AG04450 (cell line): Measurements from ENCODE around the gene MOV10L1. TPM values are rescaled to one million over a fixed set of nuclear protein-coding genes. Genes with fewer than 3 reads are reported as not detected.
A peak's percentile ranks its signal among the peaks of the same experiment; 100 is the strongest.
"Not testable (repeated sequence)": the region's sequence is repeated elsewhere in the genome, so short reads cannot be mapped to it uniquely, and the experiment has no call there.

ENCODE experiments used
- CTCF ChIA-PET: fragments of 300-600, 350-600 bp; formaldehyde crosslinking; extraction: SDS; loops from one replicate; lab custom pipeline; 2022; ENCODE audit warnings: antibody characterized with exemption, inconsistent platforms; lab: Charles Lee
- POLR2A ChIA-PET: fragments of 350-600 bp; formaldehyde crosslinking; extraction: SDS; loops from one replicate; lab custom pipeline; 2021; ENCODE audit warnings: antibody characterized with exemption, inconsistent platforms; lab: Yijun Ruan, JAX
- DNase-seq: peaks from one replicate; pipeline ENCODE4 v3.0.0-alpha.2; 2011; ENCODE audit warnings: low read depth, low spot score
- H3K27ac ChIP-seq: one replicate; pipeline ENCODE4 v1.5.1; 2012; ENCODE audit warnings: low read depth, low read length, control low read depth
- H3K27me3 ChIP-seq: one replicate; pipeline ENCODE4 v1.6.0; 2012; ENCODE audit warnings: low read length; ENCODE audit not compliant: control insufficient read depth, insufficient read depth
- H3K4me3 ChIP-seq: 2 replicates; pipeline ENCODE4 v1.5.1; 2011; ENCODE audit warnings: mild to moderate bottlenecking, low read depth, low read length, control low read depth
- H3K9me3 ChIP-seq: 2 replicates; pipeline ENCODE4 v1.5.1; 2012; ENCODE audit warnings: low read length; ENCODE audit not compliant: control insufficient read depth, insufficient read depth
- polyA plus RNA-seq: library from polyadenylated mRNA; depleted of rRNA; stranded (reverse); fragments of >200 nt; gene quantifications from 2 replicates; pipeline ENCODE4 v1.2.3, GENCODE V29; 2011
- TF ChIP-seq, protein P1 (sequence below): IDR thresholded peaks from 2 replicates; pipeline ENCODE4 v1.5.1; 2011; ENCODE audit warnings: low read depth, low read length, control low read depth, inconsistent platforms

MOV10L1 gene
- polyA plus RNA-seq, 1 experiment: 4.2 TPM

DNA sequence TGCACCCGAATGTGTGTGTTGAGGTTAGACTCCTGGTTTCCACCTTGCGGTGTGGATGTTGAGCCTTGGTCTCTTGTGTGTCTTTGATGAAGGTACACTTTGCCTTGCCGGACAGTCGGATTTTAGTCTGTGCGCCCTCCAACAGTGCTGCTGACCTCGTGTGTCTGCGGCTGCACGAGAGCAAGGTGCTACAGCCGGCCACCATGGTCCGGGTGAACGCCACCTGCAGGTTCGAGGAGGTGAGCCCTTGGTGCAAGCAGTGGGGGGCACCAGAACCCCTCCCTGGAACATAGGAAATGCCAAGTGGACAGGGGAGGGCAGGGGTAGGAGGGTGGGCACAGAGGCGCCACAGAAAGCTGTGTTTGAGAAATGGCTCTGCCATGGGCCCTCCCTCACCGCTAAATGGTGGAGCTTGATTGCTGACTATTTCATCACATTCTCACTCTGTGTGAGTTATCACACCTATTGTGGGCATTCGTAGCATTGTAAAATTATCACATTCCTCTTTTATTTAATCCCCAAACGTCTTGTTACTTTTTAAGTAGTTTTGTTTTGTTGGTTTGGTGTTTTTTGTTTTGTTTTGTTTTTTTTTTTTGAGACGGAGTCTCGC is 54.3 kb downstream of the MOV10L1 start:
- ChIA-PET CTCF (no interaction called here), POLR2A (no interaction called here)
- Histone ChIP-seq H3K27ac (no peak overlapping the region), H3K4me3 (no peak overlapping the region), H3K9me3 (no peaks in the 10 kb centered on the region; the same call in 1 of the 2 replicates), H3K27me3 (no peaks in the 10 kb centered on the region)
- no peak for DNase-seq
- TF ChIP-seq, protein P1, sequence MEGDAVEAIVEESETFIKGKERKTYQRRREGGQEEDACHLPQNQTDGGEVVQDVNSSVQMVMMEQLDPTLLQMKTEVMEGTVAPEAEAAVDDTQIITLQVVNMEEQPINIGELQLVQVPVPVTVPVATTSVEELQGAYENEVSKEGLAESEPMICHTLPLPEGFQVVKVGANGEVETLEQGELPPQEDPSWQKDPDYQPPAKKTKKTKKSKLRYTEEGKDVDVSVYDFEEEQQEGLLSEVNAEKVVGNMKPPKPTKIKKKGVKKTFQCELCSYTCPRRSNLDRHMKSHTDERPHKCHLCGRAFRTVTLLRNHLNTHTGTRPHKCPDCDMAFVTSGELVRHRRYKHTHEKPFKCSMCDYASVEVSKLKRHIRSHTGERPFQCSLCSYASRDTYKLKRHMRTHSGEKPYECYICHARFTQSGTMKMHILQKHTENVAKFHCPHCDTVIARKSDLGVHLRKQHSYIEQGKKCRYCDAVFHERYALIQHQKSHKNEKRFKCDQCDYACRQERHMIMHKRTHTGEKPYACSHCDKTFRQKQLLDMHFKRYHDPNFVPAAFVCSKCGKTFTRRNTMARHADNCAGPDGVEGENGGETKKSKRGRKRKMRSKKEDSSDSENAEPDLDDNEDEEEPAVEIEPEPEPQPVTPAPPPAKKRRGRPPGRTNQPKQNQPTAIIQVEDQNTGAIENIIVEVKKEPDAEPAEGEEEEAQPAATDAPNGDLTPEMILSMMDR: no peak

DNA sequence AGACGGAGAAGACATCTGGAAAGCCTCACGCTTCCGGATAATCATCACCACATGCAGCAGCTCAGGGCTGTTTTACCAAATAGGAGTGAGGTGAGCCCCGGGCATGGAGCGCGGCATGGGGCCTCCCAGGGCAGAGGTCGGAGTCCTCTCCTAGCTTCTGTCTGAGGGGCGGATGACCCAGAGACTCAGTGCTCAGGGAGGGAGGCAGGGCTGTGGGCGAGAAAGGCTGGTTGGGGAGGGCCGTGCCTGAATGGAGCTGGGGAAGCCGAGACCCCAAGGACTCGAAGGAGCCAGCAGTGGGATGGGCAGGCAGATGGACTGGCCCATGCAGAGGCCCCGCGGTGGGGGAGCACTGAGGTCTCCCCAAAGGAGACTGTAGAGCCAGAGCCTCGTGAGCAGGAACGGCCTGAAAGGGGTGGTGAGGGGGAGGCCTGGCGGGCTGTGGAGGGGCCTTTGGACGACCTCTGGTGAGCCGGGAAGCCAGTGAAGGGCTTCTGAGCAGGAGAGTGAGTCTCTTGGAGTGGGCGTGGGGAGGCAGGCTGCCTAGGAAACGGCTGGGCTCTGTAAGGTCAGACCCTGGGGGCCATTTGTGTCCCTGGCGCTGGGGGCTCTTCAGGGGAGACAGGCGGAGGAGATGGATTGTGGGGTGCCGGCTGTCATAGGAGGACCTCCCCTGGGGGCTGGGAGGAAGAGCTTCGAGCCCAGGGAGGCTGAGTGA is 56.1 kb downstream of the MOV10L1 start:
- DNase-seq: no peak
- Histone ChIP-seq H3K27ac (no peak overlapping the region), H3K9me3 (no peaks in the 10 kb centered on the region; the same call in 1 of the 2 replicates), H3K4me3 (no peak overlapping the region), H3K27me3 (no peaks in the 10 kb centered on the region)
- TF ChIP-seq, protein P1: no peak
- CTCF ChIA-PET: interaction anchor here (1.1 to 1.2 kb wide), 2 partner anchors 12 to 17 kb away, joined by 3 to 4 read pairs; no protein-coding TSS in a partner anchor
- POLR2A ChIA-PET: interaction anchor here (0.6 kb wide), 1 partner anchor 14 kb away, joined by 5 read pairs; no protein-coding TSS in a partner anchor

DNA sequence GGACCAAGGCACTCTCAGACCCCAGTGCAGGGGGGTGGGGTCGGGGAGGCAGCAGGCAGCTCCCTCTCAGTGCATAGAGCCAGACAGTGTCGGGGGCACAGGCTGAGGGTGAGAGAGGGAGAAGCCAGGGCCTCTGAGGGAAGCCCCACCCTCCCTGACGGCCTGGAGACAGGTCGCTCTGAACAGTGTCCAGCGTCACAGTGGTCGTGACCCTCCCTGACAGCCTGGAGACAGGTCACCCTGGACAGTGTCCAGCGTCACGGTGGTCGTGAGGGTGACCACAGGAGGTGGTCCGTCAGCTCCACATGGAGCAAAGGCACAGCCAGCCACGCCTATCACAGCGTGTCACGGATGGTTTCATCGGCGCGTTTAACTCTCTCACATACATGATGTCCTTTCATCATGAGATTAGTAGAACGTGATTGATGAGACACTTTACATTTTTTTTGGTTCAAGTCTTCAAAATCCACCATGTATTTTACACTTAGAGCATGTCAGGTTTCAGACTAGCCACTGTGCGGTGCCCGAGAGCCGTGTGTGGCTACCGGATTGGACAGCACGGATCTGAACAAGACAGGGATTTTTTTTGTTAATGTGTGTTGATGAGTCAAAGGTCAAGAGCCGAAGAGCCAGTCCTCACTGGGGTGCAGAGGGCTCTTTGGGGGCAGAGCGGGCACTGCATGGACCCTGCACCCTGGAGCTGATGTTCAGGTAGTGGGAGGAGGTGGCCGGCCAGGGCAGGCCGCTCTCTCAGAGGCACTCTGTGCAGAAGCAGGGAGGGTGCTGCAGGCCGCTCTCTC is 56.8 kb downstream of the MOV10L1 start:
- TF ChIP-seq, protein P1: peak; percentile 99
- H3K4me3 ChIP-seq: no peak overlapping the region
- H3K27me3 ChIP-seq: no peaks in the 10 kb centered on the region
- H3K27ac ChIP-seq: no peak overlapping the region
- DNase-seq: peak; percentile 42
- POLR2A ChIA-PET: interaction anchor here (0.6 kb wide), 1 partner anchor 14 kb away, joined by 5 read pairs; no protein-coding TSS in a partner anchor
- CTCF ChIA-PET: interaction anchor here (1.2 kb wide), 1 partner anchor 11 kb away, joined by 4 read pairs; no protein-coding TSS in a partner anchor
- H3K9me3 ChIP-seq: no peaks in the 10 kb centered on the region; the same call in 1 of the 2 replicates

DNA sequence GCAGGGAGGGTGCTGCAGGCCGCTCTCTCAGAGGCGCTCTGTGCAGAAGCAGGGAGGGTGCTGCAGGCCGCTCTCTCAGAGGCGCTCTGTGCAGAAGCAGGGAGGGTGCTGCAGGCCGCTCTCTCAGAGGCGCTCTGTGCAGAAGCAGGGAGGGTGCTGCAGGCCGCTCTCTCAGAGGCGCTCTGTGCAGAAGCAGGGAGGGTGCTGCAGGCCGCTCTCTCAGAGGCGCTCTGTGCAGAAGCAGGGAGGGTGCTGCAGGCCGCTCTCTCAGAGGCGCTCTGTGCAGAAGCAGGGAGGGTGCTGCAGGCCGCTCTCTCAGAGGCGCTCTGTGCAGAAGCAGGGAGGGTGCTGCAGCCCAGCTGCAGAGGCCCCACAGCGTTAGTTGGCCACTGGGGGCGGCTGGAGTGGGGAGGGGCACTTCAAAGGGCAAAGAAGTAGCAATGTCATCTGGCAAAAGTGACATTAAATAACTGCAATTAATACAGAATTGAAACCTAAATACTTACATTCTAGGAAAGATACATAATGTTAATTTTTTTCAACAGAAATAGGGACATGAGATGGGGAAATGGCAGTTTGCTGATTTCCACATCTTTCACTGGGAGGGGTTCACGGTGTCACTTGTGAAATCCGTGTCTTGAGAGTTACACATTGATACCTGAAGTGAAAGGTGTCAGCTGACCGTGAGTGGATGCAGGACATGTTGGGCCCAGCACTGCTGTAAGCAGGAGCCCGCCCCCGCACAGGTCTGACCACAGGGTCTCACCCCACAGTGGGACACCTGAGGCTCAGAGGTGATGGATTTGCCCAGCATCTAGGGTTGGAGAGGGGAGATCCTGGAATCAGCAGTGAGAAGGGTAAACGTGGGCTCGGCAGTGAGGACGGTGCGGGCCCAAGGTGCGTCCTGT is 57.7 kb downstream of the MOV10L1 start:
- DNase-seq, H3K27me3 ChIP-seq, POLR2A ChIA-PET, H3K9me3 ChIP-seq, H3K4me3 ChIP-seq, H3K27ac ChIP-seq: not testable (repeated sequence)
- CTCF ChIA-PET: interaction anchor here (1.2 kb wide), 1 partner anchor 61 kb away, joined by 3 read pairs; no protein-coding TSS in a partner anchor
